GM19468 (cell line): ENCODE measurements around the gene GUCD1.
"Not testable (repeated sequence)": the region's sequence is repeated elsewhere in the genome, so short reads cannot be mapped to it uniquely, and the experiment has no call there.

ENCODE experiments used
- ATAC-seq: cut with Tn5 transposase; IDR thresholded peaks from one replicate; pipeline ENCODE4 v1.9.1; 2021; ENCODE audit warnings: mild to moderate bottlenecking, moderate library complexity, moderate number of reproducible peaks; ENCODE audit not compliant: unreplicated experiment; ENCODE audit errors: extremely low read depth

Gene GUCD1

GRCh38 chr22:24554313-24555164 lies at the start of gene GUCD1:
GUCD1 (minus strand) TSS chr22:24555138; CDS start chr22:24554991, 147 bp downstream.
- ATAC-seq = no peak

GRCh38 chr22:24603770-24604629 lies 49.1 kb upstream of the GUCD1 start:
- ATAC-seq = not testable (repeated sequence)

- ATAC-seq = not testable (repeated sequence)
These were observed 48.2 kb upstream of the GUCD1 start, which contains the start of gene GGT1 for GRCh38 chr22:24602847-24603769. GGT1 (plus strand) TSS chr22:24603193; CDS start chr22:24611082, 7,889 bp downstream.

- not testable (repeated sequence) for ATAC-seq
These were observed 47.3 kb upstream of the GUCD1 start for GRCh38 chr22:24602105-24602749.

GRCh38 chr22:24601217-24602104 lies 46.5 kb upstream of the GUCD1 start:
- ATAC-seq = no peak

GRCh38 chr22:24599958-24600715 lies 45.2 kb upstream of the GUCD1 start:
- not testable (repeated sequence) for ATAC-seq

- no peak for ATAC-seq
These were observed 44.6 kb upstream of the GUCD1 start for GRCh38 chr22:24599514-24599913.

- not testable (repeated sequence) for ATAC-seq
These were observed 42.1 kb upstream of the GUCD1 start for GRCh38 chr22:24597076-24597475.

- ATAC-seq = no peak
These were observed 40.9 kb upstream of the GUCD1 start for GRCh38 chr22:24595863-24596262.

GRCh38 chr22:24595228-24595627 lies 40.3 kb upstream of the GUCD1 start:
- ATAC-seq = no peak

GRCh38 chr22:24594569-24595120 lies 39.7 kb upstream of the GUCD1 start:
- no peak for ATAC-seq

- ATAC-seq = no peak
These were observed 39.1 kb upstream of the GUCD1 start for GRCh38 chr22:24593836-24594568.

GRCh38 chr22:24593559-24593835 lies 38.6 kb upstream of the GUCD1 start:
- ATAC-seq = not testable (repeated sequence)

GRCh38 chr22:24592851-24593558 lies 38.1 kb upstream of the GUCD1 start, which contains the start of gene LRRC75B:
LRRC75B (minus strand) TSS chr22:24593073; CDS start chr22:24593039, 34 bp downstream.
- ATAC-seq = peak; percentile 46

- peak; percentile 5 for ATAC-seq
These were observed 37.3 kb upstream of the GUCD1 start for GRCh38 chr22:24592058-24592850.
